MM.1S (cell line): Measurements from ENCODE around the gene RBMS3.

Source experiments
- DNase-seq: peaks from one replicate; pipeline ENCODE4 v3.0.0-alpha.2; 2015
- H2AFZ ChIP-seq: fragments of 300-600 bp; sonication (generic); 2 replicates; pipeline ENCODE4 v1.6.0; 2016; ENCODE audit warnings: antibody characterized with exemption, low read length
- H3F3A ChIP-seq: fragments of 300-600 bp; sonication (generic); 2 replicates; pipeline ENCODE4 v1.6.1; 2016; ENCODE audit warnings: mild to moderate bottlenecking, antibody characterized with exemption, low read length, moderate library complexity, mixed read lengths; ENCODE audit not compliant: insufficient read depth
- H3K27ac ChIP-seq: fragments of 300-600 bp; sonication (generic); 2 replicates; pipeline ENCODE4 v1.5.1; 2016; ENCODE audit warnings: mild to moderate bottlenecking, low read length
- H3K27me3 ChIP-seq: fragments of 300-600 bp; sonication (generic); replicated peaks from 2 replicates; pipeline ENCODE4 v1.6.0; 2016; ENCODE audit warnings: low read length; ENCODE audit not compliant: insufficient read depth
- H3K36me3 ChIP-seq: fragments of 300-600 bp; sonication (generic); replicated peaks from 2 replicates; pipeline ENCODE4 v1.6.1; 2016; ENCODE audit warnings: mild to moderate bottlenecking, low read length, mixed read lengths; ENCODE audit not compliant: insufficient read depth
- H3K4me1 ChIP-seq: fragments of 300-600 bp; sonication (generic); 2 replicates; pipeline ENCODE4 v1.6.1; 2016; ENCODE audit warnings: low read length, mixed read lengths
- H3K4me2 ChIP-seq: fragments of 300-600 bp; sonication (generic); 2 replicates; pipeline ENCODE4 v1.6.0; 2016; ENCODE audit warnings: low read depth, low read length
- H3K4me3 ChIP-seq: fragments of 300-600 bp; sonication (generic); 2 replicates; pipeline ENCODE4 v1.5.1; 2016; ENCODE audit warnings: low read length, mixed read lengths
- H3K79me2 ChIP-seq: fragments of 300-600 bp; sonication (generic); 2 replicates; pipeline ENCODE4 v1.6.1; 2016; ENCODE audit warnings: mixed run types, low read length, mixed read lengths
- H3K9ac ChIP-seq: fragments of 300-600 bp; sonication (generic); 2 replicates; pipeline ENCODE4 v1.6.1; 2016; ENCODE audit warnings: low read length, mixed read lengths
- H3K9me2 ChIP-seq: fragments of 300-600 bp; sonication (generic); replicated peaks from 2 replicates; pipeline ENCODE4 v1.6.1; 2016; ENCODE audit warnings: mild to moderate bottlenecking, low read length, mixed read lengths; ENCODE audit not compliant: insufficient read depth
- H3K9me3 ChIP-seq: fragments of 300-600 bp; sonication (generic); replicated peaks from 2 replicates; pipeline ENCODE4 v1.6.1; 2016; ENCODE audit warnings: mild to moderate bottlenecking, low read length, mixed read lengths; ENCODE audit not compliant: insufficient read depth
- H4K20me1 ChIP-seq: fragments of 300-600 bp; sonication (generic); 2 replicates; pipeline ENCODE4 v1.6.1; 2016; ENCODE audit warnings: mild to moderate bottlenecking, low read length, moderate library complexity, mixed read lengths; ENCODE audit not compliant: insufficient read depth
- CTCF ChIP-seq: fragments of 300-600 bp; sonication (generic); IDR thresholded peaks from 2 replicates; pipeline ENCODE4 v1.5.1; 2016; ENCODE audit warnings: antibody characterized with exemption, low read length, mixed read lengths
- EZH2 ChIP-seq: fragments of 300-600 bp; sonication (generic); optimal IDR thresholded peaks from 2 replicates; pipeline ENCODE3; 2017; ENCODE audit warnings: low read depth, mild to moderate bottlenecking, antibody characterized with exemption, low read length, mixed read lengths
- EZH2phosphoT487 ChIP-seq: fragments of 300-600 bp; sonication (generic); IDR thresholded peaks from 2 replicates; pipeline ENCODE4 v1.6.1; 2018; ENCODE audit warnings: antibody characterized with exemption, low read length

The RBMS3 gene

GRCh38 chr3:30026851-30027250 is 746.0 kb downstream of the RBMS3 start:
- Histone ChIP-seq H3K4me3 (no peak overlapping the region), H3K36me3 (no peaks in the 10 kb centered on the region), H2AFZ (no peak overlapping the region), H3K27me3 (no peaks in the 10 kb centered on the region), H4K20me1 (no peaks in the 10 kb centered on the region), H3K9ac (no peak overlapping the region), H3K4me1 (no peaks in the 10 kb centered on the region), H3F3A (no peaks in the 10 kb centered on the region), H3K9me3 (no peaks in the 10 kb centered on the region), H3K27ac (no peak overlapping the region), H3K9me2 (no peaks in the 10 kb centered on the region), H3K4me2 (no peak overlapping the region), H3K79me2 (no peaks in the 10 kb centered on the region)
- no peak for DNase-seq
- TF ChIP-seq EZH2phosphoT487, result no peak
- TF ChIP-seq EZH2, result no peak
- no peak for TF ChIP-seq CTCF

GRCh38 chr3:30034246-30034991 is 753.5 kb downstream of the RBMS3 start:
- Histone ChIP-seq H3K9ac (no peak overlapping the region), H3K9me3 (no peaks in the 10 kb centered on the region), H3K4me2 (no peak overlapping the region), H3K79me2 (no peaks in the 10 kb centered on the region), H3K36me3 (no peaks in the 10 kb centered on the region), H3K4me3 (no peak overlapping the region), H3K27ac (no peak overlapping the region), H3F3A (no peaks in the 10 kb centered on the region), H2AFZ (no peak overlapping the region), H3K4me1 (no peaks in the 10 kb centered on the region), H3K9me2 (no peaks in the 10 kb centered on the region), H4K20me1 (no peaks in the 10 kb centered on the region), H3K27me3 (no peaks in the 10 kb centered on the region)
- TF ChIP-seq CTCF (no peak), EZH2phosphoT487 (no peak), EZH2 (no peak)
- no peak for DNase-seq

DNA sequence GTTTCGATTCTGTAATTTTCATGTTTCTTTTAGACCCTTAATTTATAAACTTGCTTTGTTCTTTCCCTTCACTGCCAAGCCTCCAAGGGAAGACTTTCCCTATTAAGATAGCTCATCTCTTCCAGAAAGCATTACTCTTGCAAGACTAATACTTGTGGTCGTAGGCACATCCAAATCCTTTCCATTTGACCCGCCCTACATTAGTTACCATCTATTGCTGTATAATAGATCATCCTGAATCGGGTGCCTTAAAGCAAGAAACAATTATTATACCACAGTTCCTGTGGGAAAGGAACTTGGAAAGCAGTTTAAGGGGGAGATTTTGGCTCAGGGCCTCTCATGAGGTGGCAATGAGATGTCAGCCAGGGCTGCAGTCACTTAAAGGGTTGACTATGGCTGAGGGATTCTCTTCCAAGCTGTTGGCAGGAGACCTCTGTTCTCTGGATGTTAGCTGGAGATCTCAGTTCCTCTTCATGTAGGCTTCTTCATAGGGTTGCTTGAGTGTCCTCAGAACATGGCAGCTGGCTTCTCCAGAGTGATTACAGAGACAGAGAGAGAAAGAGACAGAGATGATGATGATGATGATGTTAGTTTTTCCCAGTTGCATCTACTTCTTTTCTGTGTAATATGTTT is 755.2 kb downstream of the RBMS3 start:
- Histone ChIP-seq H3K4me2 (no peak overlapping the region), H3K9ac (no peak overlapping the region), H3K79me2 (no peaks in the 10 kb centered on the region), H3K27me3 (no peaks in the 10 kb centered on the region), H3K27ac (no peak overlapping the region), H3K9me3 (no peaks in the 10 kb centered on the region), H3K9me2 (no peaks in the 10 kb centered on the region), H3K36me3 (no peaks in the 10 kb centered on the region), H3F3A (no peaks in the 10 kb centered on the region), H4K20me1 (no peaks in the 10 kb centered on the region), H3K4me1 (no peaks in the 10 kb centered on the region), H3K4me3 (no peak overlapping the region), H2AFZ (no peak overlapping the region)
- no peak for TF ChIP-seq CTCF
- no peak for TF ChIP-seq EZH2phosphoT487
- TF ChIP-seq EZH2, result no peak
- DNase-seq, result no peak
